ENCODE data around the gene FANCC.

GRCh38 chr9:95225076-95225725 is 92.3 kb downstream of the FANCC start:
- TF ChIP-seq TFDP1 (CRISPR knock-in tag; IDR thresholded peaks at IDR 0.05; ENCODE audit: borderline replicate concordance) (no peak), ZNF230 (CRISPR knock-in tag; IDR thresholded peaks at IDR 0.05) (no peak), SMARCC2 (IDR thresholded peaks at IDR 0.05) (no peak), EZH2 (conservative IDR thresholded peaks at IDR 0.05; ENCODE audit: low read depth, low read length) (no peak), JUND (CRISPR knock-in tag; IDR thresholded peaks at IDR 0.05) (no peak), GABPA (IDR thresholded peaks at IDR 0.05; ENCODE audit: low read depth, low read length) (no peak), GABPA (CRISPR knock-in tag; IDR thresholded peaks at IDR 0.05; ENCODE audit: low read depth) (no peak), POLR2A (IDR thresholded peaks at IDR 0.05; ENCODE audit: insufficient read depth in 1 of 2, low read depth in 2 of 2, low read length in 2 of 2) (no peak)
